ENCODE data around the gene CCDC157. TPM values are rescaled to one million over a fixed set of nuclear protein-coding genes. Genes with fewer than 3 reads are reported as not detected.

Gene CCDC157
- total and polyA plus RNA-seq, 10 of the 15 experiments (the other 5 are each of a cell fraction or from before 2014, with no cell fraction given): 0.10 to 2.8 (median 1.2) TPM

DNA sequence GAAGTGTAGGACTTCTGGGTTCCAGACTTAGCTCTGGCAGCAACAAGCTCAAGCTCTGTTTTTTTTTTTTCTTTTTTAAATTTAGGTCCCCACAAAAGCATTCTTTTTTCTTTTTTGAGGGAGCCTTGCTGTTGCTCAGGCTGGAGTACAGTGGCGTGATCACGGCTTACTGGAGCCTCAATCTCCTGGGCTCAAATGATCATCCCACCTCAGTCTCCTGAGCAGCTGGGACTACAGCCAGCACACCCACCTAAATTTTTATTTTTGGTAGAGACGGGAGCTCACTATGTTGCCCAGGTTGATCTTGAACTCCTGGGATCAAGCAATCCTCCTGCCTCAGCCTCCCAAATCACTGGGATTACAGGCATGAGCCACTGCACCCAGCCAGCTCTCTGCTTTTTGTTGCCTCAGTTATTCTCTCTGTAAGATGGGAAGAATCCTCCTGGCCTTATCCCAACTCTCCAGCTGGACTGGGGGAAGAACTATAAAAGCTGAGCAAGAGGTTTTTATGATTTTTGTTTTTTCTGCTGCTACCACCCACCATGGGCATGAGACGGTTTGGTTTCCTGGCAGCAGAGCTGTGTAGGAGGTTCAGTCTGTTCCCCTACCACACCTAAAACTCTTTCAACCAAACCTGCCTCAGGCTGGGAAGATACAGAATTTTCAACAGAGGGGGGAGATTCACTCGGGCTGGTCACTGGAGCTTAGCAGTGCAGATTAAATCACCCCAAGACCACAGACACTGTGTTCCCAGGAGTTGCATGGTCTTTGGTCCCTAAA, 57.1 kb downstream of the CCDC157 start (continued):
- TF ChIP-seq, protein P1, sequence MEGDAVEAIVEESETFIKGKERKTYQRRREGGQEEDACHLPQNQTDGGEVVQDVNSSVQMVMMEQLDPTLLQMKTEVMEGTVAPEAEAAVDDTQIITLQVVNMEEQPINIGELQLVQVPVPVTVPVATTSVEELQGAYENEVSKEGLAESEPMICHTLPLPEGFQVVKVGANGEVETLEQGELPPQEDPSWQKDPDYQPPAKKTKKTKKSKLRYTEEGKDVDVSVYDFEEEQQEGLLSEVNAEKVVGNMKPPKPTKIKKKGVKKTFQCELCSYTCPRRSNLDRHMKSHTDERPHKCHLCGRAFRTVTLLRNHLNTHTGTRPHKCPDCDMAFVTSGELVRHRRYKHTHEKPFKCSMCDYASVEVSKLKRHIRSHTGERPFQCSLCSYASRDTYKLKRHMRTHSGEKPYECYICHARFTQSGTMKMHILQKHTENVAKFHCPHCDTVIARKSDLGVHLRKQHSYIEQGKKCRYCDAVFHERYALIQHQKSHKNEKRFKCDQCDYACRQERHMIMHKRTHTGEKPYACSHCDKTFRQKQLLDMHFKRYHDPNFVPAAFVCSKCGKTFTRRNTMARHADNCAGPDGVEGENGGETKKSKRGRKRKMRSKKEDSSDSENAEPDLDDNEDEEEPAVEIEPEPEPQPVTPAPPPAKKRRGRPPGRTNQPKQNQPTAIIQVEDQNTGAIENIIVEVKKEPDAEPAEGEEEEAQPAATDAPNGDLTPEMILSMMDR (IDR thresholded peaks at IDR 0.05 in 2 of 3, conservative IDR thresholded peaks at IDR 0.05 in 1 of 3; ENCODE audit: control insufficient read depth in 2 of 3, extremely low read depth in 1 of 3, insufficient read depth in 1 of 3, low read depth in 3 of 3, low read length in 3 of 3): no peak
- no peak for TF ChIP-seq SRF (IDR thresholded peaks at IDR 0.05; ENCODE audit: low read depth in 2 of 2, low read length in 2 of 2)
- TF ChIP-seq BACH1 (IDR thresholded peaks at IDR 0.05; ENCODE audit: borderline replicate concordance): no peak

- Histone ChIP-seq H3K4me2 (ENCODE audit: control insufficient read depth, insufficient read depth) (no peak overlapping the region), H3K4me3 (no peak overlapping the region), H3K79me2 (ENCODE audit: control insufficient read depth, insufficient read depth, low read length) (no peaks in the 10 kb centered on the region), H3K9ac (ENCODE audit: control insufficient read depth, insufficient read depth, low read length) (no peak overlapping the region), H3K36me3 (ENCODE audit: control insufficient read depth in 2 of 2, insufficient read depth in 2 of 2, low read length in 1 of 2) (peaks cover 0 to 12% of the 10 kb centered on the region in 2 experiments; a peak in 2 of 4 replicates), H4K20me1 (ENCODE audit: control insufficient read depth, insufficient read depth) (no peaks in the 10 kb centered on the region), H3K4me1 (ENCODE audit: control insufficient read depth, insufficient read depth, low read length) (no peaks in the 10 kb centered on the region), H3K27ac (ENCODE audit: control insufficient read depth, insufficient read depth) (no peak overlapping the region), H3K9me3 (replicated peaks; ENCODE audit: control insufficient read depth, insufficient read depth, low read length) (no peaks in the 10 kb centered on the region), H3K27me3 (replicated peaks in 1 of 2; ENCODE audit: control insufficient read depth in 2 of 2, insufficient read depth in 2 of 2, low read length in 1 of 2) (no peaks in the 10 kb centered on the region), H2AFZ (ENCODE audit: control insufficient read depth, low read depth, low read length) (no peak overlapping the region)
- DNase-seq (ENCODE audit: low read depth, low spot score): no peak
- ChIA-PET RAD21 (ENCODE audit: unreplicated experiment) (interaction anchor here (1.3 kb wide), 1 partner anchor 9 kb away, joined by 5 read pairs; no protein-coding TSS in a partner anchor), SMC1A (ENCODE audit: uncharacterized antibody, unreplicated experiment) (interaction anchor here (1.2 to 1.7 kb wide), 4 partner anchors 9 to 22 kb away, joined by 4 to 6 read pairs (median 4); partner anchors contain the start of gene MTFP1), CTCF (interaction anchor here (0.8 to 2.4 kb wide), 3 partner anchors 8 to 22 kb away, joined by 3 to 9 read pairs (median 3); no protein-coding TSS in a partner anchor), POLR2A (interaction anchor here (0.6 to 1.1 kb wide), 2 partner anchors 9 to 21 kb away, joined by 3 to 4 read pairs; no protein-coding TSS in a partner anchor)
- FAIRE-seq: no peak
- BruUV-seq (replicated peaks): no TSS peak
- WGBS (ENCODE audit: insufficient coverage, insufficient replicate concordance, low lambda C conversion rate, missing lambda C conversion rate): 82% methylated on average over 4 of the region's 4 CpGs
- in situ Hi-C loops (cut with MboI): no loop called here
- ATAC-seq: no peak
- intact Hi-C loops (cut with micrococcal nuclease; ENCODE audit: unreplicated experiment): no loop called here
- TF ChIP-seq SIX5 (IDR thresholded peaks at IDR 0.05; ENCODE audit: low read depth, low read length, severe bottlenecking): no peak
- TF ChIP-seq SP1 (IDR thresholded peaks at IDR 0.05; ENCODE audit: low read depth, low read length): no peak
- TF ChIP-seq E2F8 (IDR thresholded peaks at IDR 0.05; ENCODE audit: low read depth, partially characterized antibody): no peak
- no peak for TF ChIP-seq EZH2 (IDR thresholded peaks at IDR 0.05; ENCODE audit: borderline replicate concordance, control insufficient read depth, low read depth, low read length)
- TF ChIP-seq, protein P2, sequence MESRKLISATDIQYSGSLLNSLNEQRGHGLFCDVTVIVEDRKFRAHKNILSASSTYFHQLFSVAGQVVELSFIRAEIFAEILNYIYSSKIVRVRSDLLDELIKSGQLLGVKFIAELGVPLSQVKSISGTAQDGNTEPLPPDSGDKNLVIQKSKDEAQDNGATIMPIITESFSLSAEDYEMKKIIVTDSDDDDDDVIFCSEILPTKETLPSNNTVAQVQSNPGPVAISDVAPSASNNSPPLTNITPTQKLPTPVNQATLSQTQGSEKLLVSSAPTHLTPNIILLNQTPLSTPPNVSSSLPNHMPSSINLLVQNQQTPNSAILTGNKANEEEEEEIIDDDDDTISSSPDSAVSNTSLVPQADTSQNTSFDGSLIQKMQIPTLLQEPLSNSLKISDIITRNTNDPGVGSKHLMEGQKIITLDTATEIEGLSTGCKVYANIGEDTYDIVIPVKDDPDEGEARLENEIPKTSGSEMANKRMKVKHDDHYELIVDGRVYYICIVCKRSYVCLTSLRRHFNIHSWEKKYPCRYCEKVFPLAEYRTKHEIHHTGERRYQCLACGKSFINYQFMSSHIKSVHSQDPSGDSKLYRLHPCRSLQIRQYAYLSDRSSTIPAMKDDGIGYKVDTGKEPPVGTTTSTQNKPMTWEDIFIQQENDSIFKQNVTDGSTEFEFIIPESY (IDR thresholded peaks at IDR 0.05): no peak
Observed at GRCh38 chr22:30414525-30415047, 57.8 kb downstream of the CCDC157 start.
